ENCODE results near the gene THSD7A.

DNA sequence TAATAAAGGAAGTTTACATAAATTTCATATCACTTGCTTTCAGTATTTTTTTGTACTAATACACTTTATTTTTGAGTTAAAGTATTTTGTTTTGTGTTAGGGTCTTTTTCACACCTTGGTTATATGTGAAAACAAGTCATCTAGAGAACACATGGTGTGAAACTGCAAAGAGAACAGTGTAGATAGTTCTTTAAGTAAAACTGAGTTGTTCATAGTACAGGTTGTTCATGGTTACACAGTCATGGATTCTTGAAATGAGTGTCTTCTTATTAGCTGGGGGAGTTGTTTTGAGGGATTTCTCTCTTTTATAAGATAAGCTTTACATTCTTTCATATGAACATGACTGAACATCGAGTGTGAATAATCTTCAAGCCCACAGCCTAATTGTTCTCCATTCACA, 244.2 kb downstream of the THSD7A start:
- TF ChIP-seq, protein P1, sequence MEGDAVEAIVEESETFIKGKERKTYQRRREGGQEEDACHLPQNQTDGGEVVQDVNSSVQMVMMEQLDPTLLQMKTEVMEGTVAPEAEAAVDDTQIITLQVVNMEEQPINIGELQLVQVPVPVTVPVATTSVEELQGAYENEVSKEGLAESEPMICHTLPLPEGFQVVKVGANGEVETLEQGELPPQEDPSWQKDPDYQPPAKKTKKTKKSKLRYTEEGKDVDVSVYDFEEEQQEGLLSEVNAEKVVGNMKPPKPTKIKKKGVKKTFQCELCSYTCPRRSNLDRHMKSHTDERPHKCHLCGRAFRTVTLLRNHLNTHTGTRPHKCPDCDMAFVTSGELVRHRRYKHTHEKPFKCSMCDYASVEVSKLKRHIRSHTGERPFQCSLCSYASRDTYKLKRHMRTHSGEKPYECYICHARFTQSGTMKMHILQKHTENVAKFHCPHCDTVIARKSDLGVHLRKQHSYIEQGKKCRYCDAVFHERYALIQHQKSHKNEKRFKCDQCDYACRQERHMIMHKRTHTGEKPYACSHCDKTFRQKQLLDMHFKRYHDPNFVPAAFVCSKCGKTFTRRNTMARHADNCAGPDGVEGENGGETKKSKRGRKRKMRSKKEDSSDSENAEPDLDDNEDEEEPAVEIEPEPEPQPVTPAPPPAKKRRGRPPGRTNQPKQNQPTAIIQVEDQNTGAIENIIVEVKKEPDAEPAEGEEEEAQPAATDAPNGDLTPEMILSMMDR (IDR thresholded peaks at IDR 0.05; ENCODE audit: low read depth, low read length) = no peak
- TF ChIP-seq EZH2phosphoT487 (IDR thresholded peaks at IDR 0.05; ENCODE audit: low read depth) = no peak
